GM21423 (cell line): ENCODE data around the gene COL28A1.
"Not testable (repeated sequence)": the region's sequence is repeated elsewhere in the genome, so short reads cannot be mapped to it uniquely, and the experiment has no call there.

ENCODE experiments used
- ATAC-seq: cut with Tn5 transposase; IDR thresholded peaks from one replicate; pipeline ENCODE4 v1.9.1; 2021; ENCODE audit warnings: mild to moderate bottlenecking, moderate library complexity; ENCODE audit not compliant: unreplicated experiment

COL28A1 gene

DNA sequence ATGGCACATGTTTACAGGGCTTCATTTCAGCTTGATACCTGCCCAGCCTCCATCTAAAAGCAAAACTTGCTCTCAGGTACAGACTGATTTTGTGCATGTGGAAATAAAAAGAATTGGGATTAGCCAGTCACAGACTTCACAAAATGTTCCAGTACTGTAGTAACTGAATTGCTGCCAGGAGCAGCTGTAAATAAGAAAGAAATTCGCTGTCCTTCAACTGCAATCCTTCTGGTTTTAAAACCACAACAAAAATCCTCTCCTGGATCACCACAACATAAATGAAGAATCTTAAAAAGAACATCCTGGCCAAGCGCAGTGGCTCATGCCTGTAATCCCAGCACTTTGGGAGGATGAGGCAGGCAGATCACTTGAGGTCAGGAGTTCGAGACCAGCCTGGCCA, 27.1 kb upstream of the COL28A1 start:
- ATAC-seq, result no peak

DNA sequence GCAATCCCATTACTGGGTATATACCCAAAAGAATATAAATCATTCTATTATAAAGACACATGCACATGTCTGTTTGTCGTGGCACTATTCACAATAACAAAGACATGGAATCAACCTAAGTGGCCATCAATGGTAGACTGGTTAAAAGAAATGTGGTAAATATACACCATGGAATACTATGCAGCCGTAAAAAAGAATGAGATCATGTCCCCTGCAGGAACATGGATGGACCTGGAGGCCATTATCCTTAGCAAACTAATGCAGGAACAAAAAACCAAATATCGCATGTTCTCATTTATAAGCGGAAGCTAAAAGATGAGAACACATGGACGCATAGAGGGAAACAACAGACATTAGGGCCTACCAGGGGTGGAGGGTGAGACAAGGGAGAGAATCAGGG, 25.9 kb upstream of the COL28A1 start:
- not testable (repeated sequence) for ATAC-seq

DNA sequence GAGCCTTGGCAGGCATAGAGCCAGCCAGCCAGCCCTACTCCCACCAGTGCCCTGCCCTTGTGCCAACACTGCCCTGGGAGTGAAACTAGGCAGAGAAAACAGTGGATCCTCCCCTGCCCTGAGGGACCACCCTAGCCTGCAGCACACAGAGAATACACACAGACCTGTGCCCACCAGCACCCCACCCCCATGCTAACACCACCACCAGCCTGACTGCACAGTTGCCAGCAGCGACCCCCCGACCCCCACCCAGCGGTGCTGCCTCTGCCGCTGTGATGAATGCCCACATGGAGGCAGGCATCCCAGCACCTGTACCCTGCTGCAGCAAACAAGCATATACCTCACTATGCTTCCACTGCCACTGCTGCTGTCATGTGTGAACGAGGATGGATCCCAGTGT, 21.6 kb upstream of the COL28A1 start:
- no peak for ATAC-seq

- ATAC-seq, result no peak
These were observed 21.2 kb upstream of the COL28A1 start for GRCh38 chr7:7556852-7557251.

GRCh38 chr7:7554649-7555575, 19.2 kb upstream of the COL28A1 start:
- no peak for ATAC-seq

DNA sequence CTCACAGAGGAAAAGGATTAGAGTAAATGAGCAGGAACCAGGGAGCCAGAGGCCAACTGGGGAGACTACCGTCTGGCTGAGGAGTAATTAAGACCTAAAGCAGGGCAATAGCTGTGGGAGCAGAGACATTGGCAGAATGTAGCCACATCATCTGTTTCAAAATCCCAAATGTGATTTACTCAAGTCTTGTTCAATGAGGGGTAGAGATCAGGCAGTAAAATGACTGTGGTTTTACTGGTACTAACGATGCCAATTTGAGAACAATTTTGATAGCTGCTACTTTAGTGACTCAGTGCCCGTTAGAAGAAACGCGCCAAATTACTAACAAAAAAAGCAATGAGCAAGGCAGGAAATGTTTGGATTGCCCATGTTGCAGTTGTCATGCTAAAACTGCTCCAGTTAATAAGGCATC, 18.4 kb upstream of the COL28A1 start:
- no peak for ATAC-seq

GRCh38 chr7:7553386-7553785, 17.7 kb upstream of the COL28A1 start:
- no peak for ATAC-seq

- ATAC-seq, result no peak
These were observed 16.5 kb upstream of the COL28A1 start for GRCh38 chr7:7552199-7552598.

DNA sequence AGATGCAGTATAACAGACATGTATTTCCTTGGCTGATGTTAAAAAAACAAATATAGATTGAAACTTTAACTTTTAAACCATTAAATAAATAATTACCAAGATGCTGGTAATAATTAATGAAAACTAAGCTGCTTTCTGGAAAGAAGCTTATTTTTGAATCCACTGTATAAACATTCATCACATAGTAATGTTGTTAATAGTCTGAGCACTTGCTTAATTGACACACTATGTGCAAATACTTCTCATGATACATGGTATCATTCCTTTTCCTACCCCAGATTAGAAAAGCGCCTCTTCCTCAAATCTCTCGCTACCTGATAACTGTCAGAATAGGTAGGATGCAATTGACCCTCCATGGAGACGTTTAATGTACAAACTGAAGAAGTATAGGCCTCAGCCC, 15.0 kb upstream of the COL28A1 start:
- no peak for ATAC-seq

GRCh38 chr7:7548407-7548806, 12.7 kb upstream of the COL28A1 start:
- ATAC-seq, result no peak

- no peak for ATAC-seq
These were observed 6.7 kb upstream of the COL28A1 start for GRCh38 chr7:7542251-7542835.

GRCh38 chr7:7539711-7540110, 4.0 kb upstream of the COL28A1 start:
- no peak for ATAC-seq

DNA sequence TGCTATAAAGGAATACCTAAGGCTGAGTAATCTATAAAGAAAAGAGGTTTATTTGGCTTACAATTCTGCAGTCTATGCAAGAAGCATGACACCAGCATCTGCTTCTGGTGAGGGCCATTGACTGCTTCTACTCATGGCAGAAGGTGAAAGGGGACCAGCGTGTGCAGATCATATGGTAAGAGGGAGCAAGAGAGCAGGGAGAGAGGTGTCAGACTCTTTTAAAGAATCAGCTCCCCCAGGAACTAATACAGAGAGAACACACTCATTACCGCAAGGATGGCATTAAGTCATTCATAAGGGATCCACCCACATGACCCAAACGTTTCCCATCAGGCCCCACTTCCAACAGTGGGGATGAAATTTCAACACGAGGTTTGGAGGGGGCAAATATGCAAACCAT, 3.5 kb upstream of the COL28A1 start:
- no peak for ATAC-seq

GRCh38 chr7:7537711-7538110, 2.0 kb upstream of the COL28A1 start:
- no peak for ATAC-seq

DNA sequence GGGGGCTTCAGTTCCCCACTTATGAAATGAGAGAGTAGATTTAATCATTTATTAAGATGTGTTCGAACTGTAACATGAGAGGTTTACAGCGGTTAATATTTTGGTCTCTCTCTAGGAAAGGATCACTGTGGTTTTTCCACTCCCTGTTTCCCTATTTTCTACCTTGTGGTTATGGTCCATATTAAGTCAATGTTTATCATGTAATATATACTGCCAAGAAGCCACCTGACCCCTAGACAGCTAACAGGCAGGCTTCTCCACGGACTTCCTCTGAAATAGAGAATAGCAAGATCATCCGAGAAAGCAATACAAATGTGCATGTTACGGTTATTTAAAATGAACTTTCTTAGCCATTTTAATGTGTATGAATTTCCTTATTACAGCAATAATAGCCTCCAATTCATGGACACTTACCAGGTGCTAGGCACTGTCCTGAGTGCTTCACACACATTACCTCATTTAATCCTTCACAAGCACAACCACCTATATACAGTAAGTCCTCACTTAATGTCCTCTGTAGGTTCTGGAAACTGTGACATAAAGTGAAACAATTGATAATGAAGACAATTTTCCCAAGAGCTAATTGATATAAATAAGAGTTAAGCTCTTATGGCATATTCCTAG, 835 bp upstream of the COL28A1 start:
- ATAC-seq, result no peak

- ATAC-seq, result no peak
These were observed 1.7 kb downstream of the COL28A1 start for GRCh38 chr7:7533831-7534430.

DNA sequence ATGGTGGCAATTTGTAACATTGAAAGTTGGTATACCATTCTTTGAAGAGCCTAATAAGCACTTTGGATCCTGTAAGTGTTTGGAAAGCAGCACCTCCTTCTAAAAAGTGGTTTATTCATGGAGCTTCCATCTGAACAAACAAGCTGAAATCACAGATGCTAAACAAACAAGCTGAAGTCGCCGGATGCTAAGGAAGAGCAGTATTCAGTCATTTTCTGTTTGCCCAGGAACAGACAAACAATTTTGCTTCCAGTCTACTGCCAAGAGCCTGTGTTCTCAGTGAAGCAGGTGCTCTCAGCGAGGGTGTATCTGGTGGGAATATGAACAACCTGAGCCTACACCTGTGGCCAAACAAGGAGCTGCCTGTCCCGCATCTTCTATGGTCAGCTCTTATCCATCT, 6.3 kb downstream of the COL28A1 start:
- ATAC-seq, result no peak

DNA sequence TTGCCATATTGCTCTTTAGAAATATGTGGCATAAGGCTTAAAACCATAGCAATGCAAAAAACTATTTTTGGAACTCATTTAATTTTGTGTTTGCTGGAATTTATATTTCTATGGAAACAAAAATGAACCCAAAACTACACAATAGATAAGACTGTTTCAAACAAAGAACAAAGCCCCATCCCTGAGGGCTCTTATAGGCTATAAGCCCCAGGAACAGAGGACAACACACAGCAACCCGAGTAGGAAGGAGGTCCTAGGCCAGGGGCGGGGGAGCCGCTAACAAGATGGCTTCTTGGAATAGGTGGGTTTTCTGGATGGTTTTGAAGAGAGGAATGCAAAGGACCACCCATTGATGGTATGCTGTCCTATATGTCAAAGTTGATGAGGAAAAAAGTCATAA, 8.6 kb downstream of the COL28A1 start:
- ATAC-seq, result no peak

DNA sequence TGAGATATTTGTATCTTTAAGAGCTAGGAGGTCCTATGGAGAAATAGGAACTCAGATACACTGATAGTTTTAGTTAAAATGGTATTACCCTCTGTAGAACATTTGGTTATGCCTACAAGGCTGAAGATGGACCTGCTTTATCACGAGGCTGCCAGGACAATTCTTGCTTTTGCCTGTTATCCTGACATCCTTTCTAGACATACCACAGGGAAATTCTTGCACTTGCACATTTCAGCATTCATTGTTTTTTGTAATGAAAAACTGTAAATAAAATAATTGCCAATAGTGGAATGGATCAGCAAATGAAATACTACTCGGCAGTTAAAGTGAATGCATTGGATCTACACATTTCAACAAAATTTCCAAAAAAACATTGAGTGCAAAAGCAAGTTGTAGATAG, 9.7 kb downstream of the COL28A1 start:
- ATAC-seq, result no peak

DNA sequence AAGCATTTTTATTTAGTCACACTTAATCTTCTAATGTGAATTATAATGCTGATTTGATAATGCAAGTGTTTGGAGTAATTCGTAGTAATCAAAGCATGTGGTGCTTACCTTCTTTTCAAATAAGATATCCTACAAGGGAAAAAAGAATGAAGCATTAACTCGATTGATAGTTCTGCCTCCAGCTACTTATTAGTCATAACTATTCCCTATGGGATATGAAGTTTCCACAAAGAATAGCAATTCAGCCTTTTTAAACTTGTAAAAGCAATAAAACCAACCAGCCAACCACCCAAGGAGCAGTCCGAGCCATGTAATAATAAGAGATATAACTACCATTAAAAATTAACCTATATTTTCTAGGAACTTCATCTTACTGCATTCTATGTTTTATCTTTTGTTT, 11.6 kb downstream of the COL28A1 start:
- no peak for ATAC-seq

- no peak for ATAC-seq
These were observed 13.3 kb downstream of the COL28A1 start for GRCh38 chr7:7522421-7522820.

- no peak for ATAC-seq
These were observed 14.4 kb downstream of the COL28A1 start for GRCh38 chr7:7521259-7521658.
